Effector memory CD4-positive, alpha-beta T cell (primary cell): Measurements from ENCODE around the gene GLRB.
"Not testable (repeated sequence)": the region's sequence is repeated elsewhere in the genome, so short reads cannot be mapped to it uniquely, and the experiment has no call there.

Experiments
- DNase-seq, 3 donors: peaks; one replicate each; pipeline ENCODE4 v3.0.0-alpha.2; 2020
- H3K27ac ChIP-seq: 2 replicates; pipeline ENCODE4 v1.7.0; 2013; ENCODE audit warnings: mild to moderate bottlenecking, low read length, moderate library complexity; ENCODE audit not compliant: insufficient read depth, poor library complexity, severe bottlenecking
- H3K27me3 ChIP-seq: replicated peaks from 2 replicates; pipeline ENCODE4 v1.7.0; 2013; ENCODE audit warnings: mild to moderate bottlenecking, low read length; ENCODE audit not compliant: insufficient read depth, control insufficient read depth, poor library complexity, severe bottlenecking
- H3K36me3 ChIP-seq: 2 replicates; pipeline ENCODE4 v1.7.0; 2013; ENCODE audit warnings: mild to moderate bottlenecking, low read length, moderate library complexity; ENCODE audit not compliant: control insufficient read depth, insufficient read depth
- H3K4me1 ChIP-seq: 2 replicates; pipeline ENCODE4 v1.7.0; 2013; ENCODE audit warnings: low read length, mild to moderate bottlenecking; ENCODE audit not compliant: control insufficient read depth, insufficient read depth, poor library complexity, severe bottlenecking
- H3K4me3 ChIP-seq: 2 replicates; pipeline ENCODE4 v1.7.0; 2013; ENCODE audit warnings: low read length, low read depth, mild to moderate bottlenecking; ENCODE audit not compliant: insufficient read depth, poor library complexity, severe bottlenecking
- H3K9me3 ChIP-seq: 2 replicates; pipeline ENCODE4 v1.7.0; 2013; ENCODE audit warnings: mild to moderate bottlenecking, low read length, moderate library complexity; ENCODE audit not compliant: control insufficient read depth
- total RNA-seq, 3 donors: gene quantifications; one replicate each; lab custom pipeline; 2026; lab: John Stamatoyannopoulos, UW

GLRB gene
- total RNA-seq = 0 reads per million in 3 donors

DNA sequence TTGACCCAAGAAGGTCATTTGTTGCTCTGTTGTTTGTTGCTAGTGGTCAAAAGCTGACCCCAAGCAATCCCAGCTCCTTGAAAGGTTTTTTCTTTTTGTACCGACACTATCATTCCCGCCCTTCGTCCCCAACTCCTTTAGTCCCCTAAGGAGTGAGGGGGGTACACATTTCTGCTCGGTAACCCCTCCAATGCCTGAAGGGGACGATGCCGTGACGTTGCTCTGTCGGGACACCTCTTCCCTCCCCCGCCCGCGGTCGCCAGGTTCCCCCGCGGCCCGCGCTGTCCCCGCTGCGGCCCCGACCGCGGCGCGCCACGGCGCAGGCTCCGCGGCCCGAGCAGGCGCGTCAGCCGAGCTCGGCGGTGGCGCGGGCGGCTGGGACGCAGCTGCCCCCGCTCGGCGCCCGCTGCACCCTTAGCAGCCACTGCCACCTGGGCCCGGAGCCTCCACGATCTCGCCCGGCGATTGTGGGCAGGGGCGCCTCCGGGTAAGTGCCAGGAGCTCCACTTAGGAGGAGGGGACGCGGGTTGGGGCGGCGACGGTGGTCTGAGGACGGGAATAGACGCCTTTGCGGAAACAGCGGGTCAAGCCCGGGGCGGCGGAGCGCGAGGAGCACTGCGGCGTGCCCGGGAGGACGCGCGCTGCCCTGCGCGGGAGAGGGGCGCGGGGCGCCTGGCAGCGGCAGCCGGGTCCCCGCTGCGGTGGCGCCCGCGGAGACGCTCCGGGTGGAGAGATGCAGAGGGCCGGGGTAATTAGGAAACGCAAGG is at the start of gene GLRB:
Gene GLRB, plus strand, starts transcription at position 340 of the 767 bp plus-strand sequence. CDS start 1,875 bp downstream, outside the sequence.
- Histone ChIP-seq H3K36me3 (no peaks in the 10 kb centered on the region), H3K9me3 (no peaks in the 10 kb centered on the region), H3K4me1 (no peaks in the 10 kb centered on the region), H3K27me3 (no peaks in the 10 kb centered on the region), H3K4me3 (no peak within 1 kb of the TSS), H3K27ac (no peak within 1 kb of the TSS)
- DNase-seq = no peak

DNA sequence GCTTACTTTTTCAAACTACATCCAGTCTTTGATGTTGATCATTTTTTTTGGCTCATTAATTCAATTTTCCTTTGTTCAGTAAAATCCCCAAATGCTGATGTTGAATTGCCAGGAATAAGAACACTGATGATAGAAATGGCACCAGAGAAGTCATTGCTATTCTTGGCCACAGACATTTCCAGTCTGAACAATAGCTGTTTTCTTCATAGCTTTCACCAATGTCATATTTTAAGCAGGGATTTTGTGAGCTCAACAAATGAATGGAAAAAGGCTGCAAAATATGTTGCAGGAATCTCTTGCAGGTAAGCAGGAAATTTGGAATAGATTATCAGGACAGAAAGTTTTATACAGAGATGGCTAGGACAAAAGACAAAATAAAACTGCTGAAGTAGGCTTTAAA is 40.5 kb upstream of the GLRB start:
- H3K27me3 ChIP-seq = no peaks in the 10 kb centered on the region
- no peak overlapping the region for H3K4me3 ChIP-seq
- H3K36me3 ChIP-seq = no peaks in the 10 kb centered on the region
- H3K4me1 ChIP-seq = no peaks in the 10 kb centered on the region
- no peak overlapping the region for H3K27ac ChIP-seq
- no peaks in the 10 kb centered on the region for H3K9me3 ChIP-seq
- no peak for DNase-seq

DNA sequence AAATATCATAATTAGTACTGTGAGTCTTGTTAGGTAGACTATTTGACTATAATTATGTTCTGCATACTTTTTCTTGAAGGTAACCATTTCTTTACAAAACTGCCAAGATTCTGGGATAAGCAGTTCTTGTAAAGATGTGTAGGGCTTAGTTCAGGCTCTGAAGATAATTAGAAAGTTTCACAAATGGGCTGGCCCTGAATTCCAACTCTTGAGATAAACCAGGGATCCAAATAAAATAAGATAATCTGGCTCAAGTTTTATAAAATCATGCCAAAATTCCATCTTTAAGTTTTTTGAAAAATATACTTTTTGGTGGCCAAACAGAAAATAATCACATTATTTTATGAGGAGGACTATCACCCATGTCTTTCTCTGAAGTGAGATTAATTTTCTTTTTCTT is 35.5 kb upstream of the GLRB start:
- DNase-seq = no peak
- Histone ChIP-seq H3K36me3 (no peaks in the 10 kb centered on the region), H3K27ac (no peak overlapping the region), H3K4me3 (no peak overlapping the region), H3K27me3 (no peaks in the 10 kb centered on the region), H3K9me3 (no peaks in the 10 kb centered on the region), H3K4me1 (no peaks in the 10 kb centered on the region)

DNA sequence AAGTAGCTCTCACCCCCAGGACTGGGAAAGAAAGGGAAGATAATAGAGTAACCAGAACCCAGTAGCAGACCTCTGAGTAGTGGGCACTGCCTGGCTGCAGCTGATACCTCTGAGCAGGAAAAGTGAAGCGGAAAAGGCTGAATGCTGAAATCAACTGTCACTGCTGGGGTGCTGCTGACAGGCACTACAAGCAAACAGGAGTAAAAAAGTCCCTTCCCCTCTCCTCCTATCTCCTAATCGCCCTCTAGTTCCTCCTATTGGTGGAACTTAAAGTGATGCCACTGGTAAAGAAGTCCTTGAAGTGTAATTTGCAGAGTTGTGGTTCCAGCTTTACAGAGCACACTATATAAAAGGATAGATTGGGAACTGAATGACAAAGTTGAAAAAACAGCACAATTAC is 32.8 kb upstream of the GLRB start:
- Histone ChIP-seq H3K27ac (no peak overlapping the region), H3K9me3 (no peaks in the 10 kb centered on the region), H3K36me3 (no peaks in the 10 kb centered on the region), H3K4me1 (no peaks in the 10 kb centered on the region), H3K27me3 (no peaks in the 10 kb centered on the region), H3K4me3 (no peak overlapping the region)
- DNase-seq = no peak

DNA sequence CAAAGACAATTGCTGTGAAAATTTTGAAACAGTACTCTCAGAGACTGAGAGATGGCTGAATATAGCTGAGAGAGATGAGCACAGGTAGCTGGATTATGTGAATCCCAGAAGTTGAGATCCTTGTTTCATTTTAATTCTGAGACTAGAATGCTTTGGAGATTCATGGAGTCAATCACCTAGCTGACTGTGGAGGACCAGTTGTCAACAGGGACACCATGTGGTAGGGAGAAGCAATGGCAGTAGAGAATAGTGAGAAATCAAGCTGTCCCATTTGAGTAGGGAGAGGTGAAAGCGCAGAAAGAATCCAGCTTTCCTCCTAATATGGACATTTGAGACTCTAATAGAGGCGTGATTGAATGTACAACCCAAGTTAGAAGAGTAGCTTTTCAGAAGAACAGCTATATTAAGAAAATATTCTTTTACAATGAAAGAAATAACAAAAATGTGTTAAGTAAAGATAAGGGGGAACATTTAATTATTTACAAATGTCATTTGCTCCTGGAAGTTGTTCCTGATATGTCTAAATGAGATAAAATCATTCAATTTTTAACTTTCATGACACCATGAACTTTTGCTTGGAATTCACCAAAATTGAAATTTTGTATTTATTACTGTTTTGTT is 30.3 kb upstream of the GLRB start:
- no peak overlapping the region for H3K4me3 ChIP-seq
- no peaks in the 10 kb centered on the region for H3K36me3 ChIP-seq
- H3K9me3 ChIP-seq = no peaks in the 10 kb centered on the region
- H3K27ac ChIP-seq = no peak overlapping the region
- no peaks in the 10 kb centered on the region for H3K4me1 ChIP-seq
- no peaks in the 10 kb centered on the region for H3K27me3 ChIP-seq
- no peak for DNase-seq

DNA sequence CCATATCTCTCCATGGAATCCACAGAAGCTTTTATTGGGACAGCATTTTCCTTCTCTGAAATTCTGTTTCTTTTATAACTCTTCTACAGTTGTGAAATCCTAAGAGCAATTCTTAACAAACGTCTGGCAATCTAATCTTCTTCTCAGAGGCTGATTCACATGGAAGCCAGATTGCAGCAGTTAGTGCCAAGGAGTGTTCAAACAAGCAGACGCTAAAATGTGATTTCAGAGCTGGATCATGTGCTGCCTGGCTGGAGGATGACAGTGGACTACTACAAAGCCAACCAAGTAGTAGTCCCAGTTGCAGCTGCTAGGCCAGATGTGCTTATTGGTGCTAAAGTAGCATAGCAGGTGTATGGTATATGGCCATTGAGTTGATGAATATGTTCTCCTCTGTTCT is 27.7 kb upstream of the GLRB start:
- H3K4me3 ChIP-seq = no peak overlapping the region
- H3K4me1 ChIP-seq = no peaks in the 10 kb centered on the region
- H3K27me3 ChIP-seq = no peaks in the 10 kb centered on the region
- DNase-seq = no peak
- no peak overlapping the region for H3K27ac ChIP-seq
- H3K36me3 ChIP-seq = no peaks in the 10 kb centered on the region
- no peaks in the 10 kb centered on the region for H3K9me3 ChIP-seq

DNA sequence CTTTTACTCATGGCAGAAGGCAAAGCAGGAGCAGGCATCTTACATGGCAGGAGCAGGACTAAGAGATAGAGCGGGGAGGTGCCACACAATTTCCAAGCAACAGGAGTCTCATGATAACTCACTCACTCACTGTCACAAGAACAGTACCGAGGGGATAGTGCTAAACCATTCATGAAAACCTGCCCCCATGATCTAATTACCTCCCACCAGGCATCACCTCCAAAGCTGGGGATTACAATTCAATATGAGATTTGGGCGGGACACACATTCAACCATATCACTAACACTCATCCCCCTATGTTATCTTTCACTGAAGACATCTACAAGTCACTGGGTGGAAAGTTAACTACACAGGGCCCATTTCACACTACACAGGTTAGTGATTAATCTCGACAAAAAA is 25.4 kb upstream of the GLRB start:
- H3K4me3 ChIP-seq = no peak overlapping the region
- H3K27me3 ChIP-seq = no peaks in the 10 kb centered on the region
- no peaks in the 10 kb centered on the region for H3K36me3 ChIP-seq
- H3K27ac ChIP-seq = no peak overlapping the region
- H3K4me1 ChIP-seq = no peaks in the 10 kb centered on the region
- H3K9me3 ChIP-seq = no peaks in the 10 kb centered on the region
- DNase-seq = no peak

DNA sequence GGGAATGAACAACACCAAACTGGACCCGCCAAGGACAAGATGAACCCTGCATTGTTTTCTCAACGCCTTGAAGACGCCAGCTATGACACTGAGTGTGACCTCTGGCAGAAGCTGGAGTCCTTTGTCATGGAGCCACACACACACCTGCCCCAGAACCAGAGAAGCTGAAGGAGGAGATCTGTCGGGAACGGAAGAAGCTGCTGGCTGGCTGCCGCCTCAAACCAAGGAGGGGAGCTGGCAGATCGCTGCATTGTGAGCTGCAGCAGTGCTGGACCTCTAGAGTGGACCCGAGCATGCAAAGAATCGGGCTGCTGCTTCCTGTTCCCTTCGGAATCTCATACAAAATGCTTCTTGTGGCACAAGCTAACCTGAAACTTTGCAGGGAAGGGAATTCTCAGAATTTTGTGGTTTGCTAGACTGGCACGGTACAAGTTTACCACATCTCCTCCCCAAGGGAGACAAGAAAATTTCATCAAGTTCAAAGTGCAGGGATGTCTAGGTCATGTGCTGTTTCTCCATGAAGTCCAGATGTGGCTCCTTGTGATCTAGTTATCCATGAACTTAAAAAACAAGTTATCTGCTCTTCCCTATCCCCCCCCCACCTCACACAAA is 23.4 kb upstream of the GLRB start:
- no peak for DNase-seq
- Histone ChIP-seq H3K4me3 (no peak overlapping the region), H3K9me3 (no peaks in the 10 kb centered on the region), H3K4me1 (no peaks in the 10 kb centered on the region), H3K27me3 (no peaks in the 10 kb centered on the region), H3K27ac (no peak overlapping the region), H3K36me3 (no peaks in the 10 kb centered on the region)

DNA sequence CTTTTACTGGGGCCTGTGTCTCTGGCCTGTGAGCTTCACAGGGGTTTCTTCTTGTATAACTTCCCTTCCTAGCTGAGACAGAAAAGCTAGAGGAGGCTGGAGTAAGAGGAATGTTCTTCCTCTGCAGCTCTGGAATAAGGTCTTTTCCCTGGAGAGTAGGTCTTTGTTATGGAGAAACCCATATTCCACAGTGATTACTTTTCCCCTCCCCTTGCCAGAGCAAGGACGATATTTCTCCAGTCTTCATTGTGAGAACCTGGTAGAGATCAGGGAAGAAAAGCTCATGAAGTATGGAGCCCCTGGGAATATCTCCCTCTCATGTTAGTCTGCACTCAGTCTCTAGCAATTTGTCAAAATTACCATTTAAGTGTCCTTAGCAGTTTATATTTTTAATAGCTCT is 18.7 kb upstream of the GLRB start:
- no peak overlapping the region for H3K4me3 ChIP-seq
- H3K9me3 ChIP-seq = no peaks in the 10 kb centered on the region
- no peaks in the 10 kb centered on the region for H3K4me1 ChIP-seq
- H3K36me3 ChIP-seq = no peaks in the 10 kb centered on the region
- no peaks in the 10 kb centered on the region for H3K27me3 ChIP-seq
- H3K27ac ChIP-seq = no peak overlapping the region
- no peak for DNase-seq

DNA sequence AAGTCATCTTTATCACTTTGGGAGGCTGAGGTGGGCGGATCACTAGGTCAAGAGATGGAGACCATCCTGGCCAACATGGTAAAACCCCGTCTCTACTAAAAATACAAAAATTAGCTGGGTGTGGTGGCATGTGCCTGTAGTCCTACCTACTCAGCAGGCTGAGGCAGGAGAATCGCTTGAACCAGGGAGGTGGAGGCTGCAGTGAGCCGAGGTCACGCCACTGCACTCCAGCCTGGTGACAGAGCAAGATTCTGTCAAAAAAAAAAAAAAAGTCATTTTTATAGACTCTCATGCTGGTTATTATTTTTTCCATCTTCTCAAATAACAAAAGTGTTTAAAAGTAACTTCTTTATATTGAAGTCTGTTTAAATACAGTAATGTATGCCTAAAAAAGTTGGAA is 17.1 kb upstream of the GLRB start:
- not testable (repeated sequence) for H3K4me1 ChIP-seq, H3K4me3 ChIP-seq, H3K36me3 ChIP-seq, H3K27ac ChIP-seq, DNase-seq, H3K9me3 ChIP-seq, H3K27me3 ChIP-seq
